Heart left ventricle (tissue), 16 donors: ENCODE measurements around the gene DCD. TPM values are rescaled to one million over a fixed set of nuclear protein-coding genes. Genes with fewer than 3 reads are reported as not detected.

Experiments used
- ATAC-seq, 4 donors: fragments of 200-7000 bp; cut with Tn5 transposase; one replicate each; pipeline ENCODE4 v1.9.1; 2020 to 2022; ENCODE audit warnings: moderate library complexity in 4 of 4, mild to moderate bottlenecking in 3 of 4, moderate number of reproducible peaks in 1 of 4
- DNase-seq, 5 donors: peaks; one replicate each; pipeline ENCODE4 v3.0.0-alpha.2; 2020
- H3K27ac ChIP-seq, 12 donors: fragments of 200-600 bp; sonication (generic) in 4 of 12; one replicate each; pipeline versions ENCODE4 v1.5.0 to v1.8.0; 2016 to 2022; ENCODE audit warnings: mild to moderate bottlenecking in 2 of 12
- H3K27me3 ChIP-seq, 9 donors: fragments of 200-600 bp; sonication (generic) in 2 of 9; one replicate each; pipeline versions ENCODE4 v1.5.1 to v1.8.0; 2016 to 2022; ENCODE audit warnings: mild to moderate bottlenecking in 3 of 9
- H3K36me3 ChIP-seq, 9 donors: fragments of 200-600 bp; sonication (generic) in 2 of 9; one replicate each; pipeline versions ENCODE4 v1.5.0 to v1.8.0; 2018 to 2022; ENCODE audit warnings: mild to moderate bottlenecking in 2 of 9
- H3K4me1 ChIP-seq, 12 donors: fragments of 200-600 bp; sonication (generic) in 4 of 12; one replicate each; pipeline versions ENCODE4 v1.5.0 to v1.8.0; 2016 to 2022; ENCODE audit warnings: mild to moderate bottlenecking in 3 of 12
- H3K4me3 ChIP-seq, 12 donors: fragments of 200-600 bp; sonication (generic) in 4 of 12; one replicate each; pipeline versions ENCODE4 v1.5.0 to v1.8.0; 2017 to 2022; ENCODE audit warnings: mild to moderate bottlenecking in 9 of 12, moderate library complexity in 4 of 12
- H3K9me3 ChIP-seq, 12 donors: fragments of 200-600 bp; sonication (generic) in 4 of 12; one replicate each; pipeline versions ENCODE4 v1.5.0 to v1.8.0; 2016 to 2022; ENCODE audit warnings: mild to moderate bottlenecking in 1 of 12
- POLR2A ChIP-seq, 2 donors: fragments of 450-650 bp; IDR thresholded peaks; one replicate each; pipeline ENCODE4 v1.6.1; 2017; ENCODE audit warnings: antibody characterized with exemption in 2 of 2, mild to moderate bottlenecking in 2 of 2, moderate library complexity in 2 of 2
- WGBS, 4 donors: extraction: QIAGEN DNeasy Blood & Tissue Kit in 2 of 4; methylation state at CpG; one replicate each; pipeline versions ENCODE4 v1.1.5 to v1.1.7; 2013 to 2018; 5-methylcytosine and 5-hydroxymethylcytosine counted together
- intact Hi-C, 10 donors: fragments of 100-400 bp; cut with DNase I; formaldehyde crosslinking; loops; one replicate each; pipeline versions ENCODE4 v1.11.1 to v1.14.2; 2022
- polyA plus RNA-seq, 2 donors: library from polyadenylated mRNA; stranded (reverse); fragments of 200-250 nt; gene quantifications; one replicate each; pipeline ENCODE4 v1.2.3, GENCODE V29; 2013
- total RNA-seq, 9 donors: library from RNA; depleted of rRNA in 2 of 9; stranded (reverse); fragments of >200 nt in 2 of 9; fragmentation: NEBNext Ultra II Directional in 3 of 9; extraction: Animal tissue kit (Norgen Biotek cat#: 25700) in 3 of 9; gene quantifications; one replicate each; pipeline versions ENCODE4 v1.1.0 to v1.2.4, GENCODE V29; 2016 to 2023
- TF ChIP-seq, protein P1 (sequence below), 12 donors: fragments of 200-600 bp; sonication (generic) in 4 of 12; IDR thresholded peaks; one replicate each; pipeline versions ENCODE4 v1.5.0 to v1.8.0; 2018 to 2022; ENCODE audit warnings: antibody characterized with exemption in 12 of 12, mild to moderate bottlenecking in 5 of 12
- donor health status: ischemic (EF 13 %, LVEDD 7.1; RV severe dilation, severe dysfunction).
- donor health status: healthy with polysubstance abuse.
- donor health status: DM: no; HTN: yes; CAD: no.
- donor health status: DM: no; HTN: no; CAD: no.
- donor health status: ischemic (EF 25% LVEDD 6.9; RV normal size, moderate dysfunction).
- donor health status: ischemic (EF 25% LVEDD 5.7; RV mildly dilated, moderate dysfunction).
- donor health status: healthy.
- donor health status: DM: yes; HTN: yes; CAD: no.
- donor health status: ischemic (EF 35%, LVEDD 5.7; RV mildly dilated, moderate dysfunction).
- donor health status: nonischemic (EF 11% LVEDD 7.7; RV severe dilation, severe dysfunction).
- donor health status: DM: yes; HTN: yes; CAD: no.
- donor health status: PGD.
- donor health status: ischemic (EF 29% LVEDD 5.4; RV normal size, mild dysfunction).
- donor health status: nonischemic (EF 23%, LVEDD 6.1; RV moderate dilation, normal function).

Gene DCD
- total and polyA plus RNA-seq, 11 donors = not detected

DNA sequence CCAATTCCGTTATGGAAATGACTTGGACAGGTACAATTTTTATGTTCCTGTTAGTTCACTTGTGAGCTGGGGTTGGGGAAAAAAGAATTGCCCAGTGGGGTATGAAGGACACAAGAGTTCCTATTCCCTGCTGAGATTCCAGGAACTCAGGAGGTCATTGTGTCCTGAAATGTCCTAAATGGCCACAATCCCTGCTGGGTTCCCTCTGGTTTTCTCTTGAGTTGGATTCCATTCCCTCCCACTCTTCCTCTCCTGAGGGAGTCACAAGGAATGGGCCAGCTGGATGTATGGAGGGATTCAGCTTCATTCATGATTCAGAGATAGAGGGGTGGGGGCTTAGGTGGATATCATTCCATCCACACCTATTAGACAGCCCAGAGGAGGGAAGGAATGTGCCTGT, 34.5 kb upstream of the DCD start:
- ATAC-seq (no peak), DNase-seq (no peak)
- TF ChIP-seq, protein P1, sequence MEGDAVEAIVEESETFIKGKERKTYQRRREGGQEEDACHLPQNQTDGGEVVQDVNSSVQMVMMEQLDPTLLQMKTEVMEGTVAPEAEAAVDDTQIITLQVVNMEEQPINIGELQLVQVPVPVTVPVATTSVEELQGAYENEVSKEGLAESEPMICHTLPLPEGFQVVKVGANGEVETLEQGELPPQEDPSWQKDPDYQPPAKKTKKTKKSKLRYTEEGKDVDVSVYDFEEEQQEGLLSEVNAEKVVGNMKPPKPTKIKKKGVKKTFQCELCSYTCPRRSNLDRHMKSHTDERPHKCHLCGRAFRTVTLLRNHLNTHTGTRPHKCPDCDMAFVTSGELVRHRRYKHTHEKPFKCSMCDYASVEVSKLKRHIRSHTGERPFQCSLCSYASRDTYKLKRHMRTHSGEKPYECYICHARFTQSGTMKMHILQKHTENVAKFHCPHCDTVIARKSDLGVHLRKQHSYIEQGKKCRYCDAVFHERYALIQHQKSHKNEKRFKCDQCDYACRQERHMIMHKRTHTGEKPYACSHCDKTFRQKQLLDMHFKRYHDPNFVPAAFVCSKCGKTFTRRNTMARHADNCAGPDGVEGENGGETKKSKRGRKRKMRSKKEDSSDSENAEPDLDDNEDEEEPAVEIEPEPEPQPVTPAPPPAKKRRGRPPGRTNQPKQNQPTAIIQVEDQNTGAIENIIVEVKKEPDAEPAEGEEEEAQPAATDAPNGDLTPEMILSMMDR (IDR thresholded peaks at IDR 0.05) = no peak
- TF ChIP-seq POLR2A (IDR thresholded peaks at IDR 0.05) = no peak
- WGBS, 4 donors = 80 to 88% (median 82%) methylated on average over 1 of the region's 1 CpG
- H3K36me3 ChIP-seq = no peaks in the 10 kb centered on the region
- intact Hi-C loops = no loop called here
- no peak overlapping the region for H3K27ac ChIP-seq
- no peaks in the 10 kb centered on the region for H3K4me1 ChIP-seq
- peaks cover 0 to 6% (median 0%) of the 10 kb centered on the region in 12 donors for H3K9me3 ChIP-seq
- no peak overlapping the region for H3K4me3 ChIP-seq
- H3K27me3 ChIP-seq = peaks cover 0 to 43% (median 16%) of the 10 kb centered on the region in 9 donors

GRCh38 chr12:54680374-54680773, 32.2 kb upstream of the DCD start:
- Histone ChIP-seq H3K27me3 (peaks cover 0 to 43% (median 16%) of the 10 kb centered on the region in 9 donors), H3K4me1 (no peaks in the 10 kb centered on the region), H3K27ac (no peak overlapping the region), H3K9me3 (no peaks in the 10 kb centered on the region), H3K4me3 (no peak overlapping the region), H3K36me3 (no peaks in the 10 kb centered on the region)
- 47 to 58% (median 53%) methylated on average over 3 of the region's 3 CpGs for WGBS, 4 donors
- no peak for DNase-seq
- ATAC-seq = no peak
- intact Hi-C loops = no loop called here
- TF ChIP-seq, protein P1 (IDR thresholded peaks at IDR 0.05) = peak in 6 of 12 donors; percentile 11 to 32 (median 21)
- no peak for TF ChIP-seq POLR2A (IDR thresholded peaks at IDR 0.05)

DNA sequence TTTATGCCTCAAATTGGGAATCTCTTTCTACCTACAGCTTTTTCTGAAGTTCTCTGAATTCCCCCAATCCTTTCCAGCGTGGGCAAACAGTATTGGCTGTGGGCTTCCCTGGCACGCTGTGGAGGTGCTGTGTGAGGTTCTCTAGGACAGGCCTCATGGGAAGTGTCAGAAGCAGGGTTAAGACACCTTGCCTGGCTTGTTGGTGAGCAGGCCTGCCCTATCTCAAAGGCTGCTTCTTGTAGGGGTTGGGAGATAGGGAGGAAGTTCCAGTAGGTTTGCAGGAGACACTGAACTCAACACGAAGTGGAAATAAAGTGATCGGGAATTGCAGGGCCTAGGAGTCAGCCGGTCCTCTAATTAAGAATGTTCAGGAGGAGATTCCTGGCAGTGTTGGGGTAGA, 30.0 kb upstream of the DCD start:
- H3K9me3 ChIP-seq = no peaks in the 10 kb centered on the region
- H3K27me3 ChIP-seq = peaks cover 0 to 32% (median 9%) of the 10 kb centered on the region in 9 donors
- TF ChIP-seq, protein P1 (IDR thresholded peaks at IDR 0.05) = no peak
- TF ChIP-seq POLR2A (IDR thresholded peaks at IDR 0.05) = no peak
- WGBS, 4 donors = 56 to 60% (median 58%) methylated on average over 5 of the region's 5 CpGs
- no peak overlapping the region for H3K27ac ChIP-seq
- intact Hi-C loops = no loop called here
- no peak overlapping the region for H3K4me3 ChIP-seq
- no peak for DNase-seq
- no peaks in the 10 kb centered on the region for H3K4me1 ChIP-seq
- H3K36me3 ChIP-seq = no peaks in the 10 kb centered on the region
- no peak for ATAC-seq

DNA sequence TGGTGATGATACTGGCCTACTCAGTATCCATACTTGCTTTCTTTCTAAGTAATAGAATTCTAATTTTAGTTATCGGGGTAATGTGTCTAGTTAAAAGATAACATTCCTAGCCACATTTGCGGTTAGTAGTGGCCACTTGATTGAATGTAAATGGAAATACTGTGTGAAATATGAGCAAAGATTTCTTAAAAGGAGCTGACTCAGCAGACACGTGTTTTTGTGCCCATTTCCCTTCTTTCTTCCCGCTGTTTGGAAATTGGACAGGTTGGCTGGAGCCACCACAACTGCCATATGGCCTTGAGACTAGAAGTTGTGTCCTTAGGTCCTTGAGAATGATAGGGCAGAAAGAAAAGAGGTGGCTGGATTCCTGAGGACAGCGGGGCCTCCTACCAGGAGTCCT, 19.8 kb upstream of the DCD start:
- ATAC-seq = no peak
- no peak for TF ChIP-seq POLR2A (IDR thresholded peaks at IDR 0.05)
- TF ChIP-seq, protein P1 (IDR thresholded peaks at IDR 0.05) = no peak
- intact Hi-C loops = no loop called here
- DNase-seq = no peak
- Histone ChIP-seq H3K9me3 (no peaks in the 10 kb centered on the region), H3K36me3 (no peaks in the 10 kb centered on the region), H3K4me3 (no peak overlapping the region), H3K27ac (no peak overlapping the region), H3K27me3 (peaks cover 0 to 4% (median 0%) of the 10 kb centered on the region in 9 donors), H3K4me1 (no peaks in the 10 kb centered on the region)
- WGBS, 4 donors = 84 to 88% (median 87%) methylated on average over 5 of the region's 5 CpGs
